NCI-H1105 (cell line): ENCODE results near the gene ST3GAL3.

Experiments
- DNase-seq: peaks from one replicate; lab custom pipeline; 2025; lab: John Stamatoyannopoulos, UW

ST3GAL3 gene

GRCh38 chr1:43938892-43939587 is 231.7 kb downstream of the ST3GAL3 start:
- DNase-seq = no peak

GRCh38 chr1:43942411-43942810 is 235.1 kb downstream of the ST3GAL3 start:
- DNase-seq = no peak

DNA sequence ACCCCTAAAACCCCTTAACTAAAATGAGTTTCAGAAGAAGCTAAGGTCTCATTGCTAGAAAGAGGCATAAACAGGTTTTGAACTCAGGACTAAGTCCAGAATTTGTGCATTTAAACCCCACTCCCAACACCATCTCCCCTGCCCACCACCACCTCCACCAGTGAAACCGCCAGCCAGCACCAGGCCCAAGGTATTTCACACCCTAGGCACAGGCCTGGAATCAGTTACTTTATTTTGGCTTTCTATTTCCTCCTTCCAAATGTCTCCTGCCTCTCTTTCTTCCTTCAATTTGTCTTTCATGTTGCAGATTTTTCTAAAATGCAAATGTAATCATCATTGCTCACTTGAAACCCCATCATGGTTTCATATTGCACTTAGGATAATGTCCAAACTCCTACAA is 237.5 kb downstream of the ST3GAL3 start:
- DNase-seq = no peak

- no peak for DNase-seq
These were observed 238.4 kb downstream of the ST3GAL3 start for GRCh38 chr1:43945674-43946235.

DNA sequence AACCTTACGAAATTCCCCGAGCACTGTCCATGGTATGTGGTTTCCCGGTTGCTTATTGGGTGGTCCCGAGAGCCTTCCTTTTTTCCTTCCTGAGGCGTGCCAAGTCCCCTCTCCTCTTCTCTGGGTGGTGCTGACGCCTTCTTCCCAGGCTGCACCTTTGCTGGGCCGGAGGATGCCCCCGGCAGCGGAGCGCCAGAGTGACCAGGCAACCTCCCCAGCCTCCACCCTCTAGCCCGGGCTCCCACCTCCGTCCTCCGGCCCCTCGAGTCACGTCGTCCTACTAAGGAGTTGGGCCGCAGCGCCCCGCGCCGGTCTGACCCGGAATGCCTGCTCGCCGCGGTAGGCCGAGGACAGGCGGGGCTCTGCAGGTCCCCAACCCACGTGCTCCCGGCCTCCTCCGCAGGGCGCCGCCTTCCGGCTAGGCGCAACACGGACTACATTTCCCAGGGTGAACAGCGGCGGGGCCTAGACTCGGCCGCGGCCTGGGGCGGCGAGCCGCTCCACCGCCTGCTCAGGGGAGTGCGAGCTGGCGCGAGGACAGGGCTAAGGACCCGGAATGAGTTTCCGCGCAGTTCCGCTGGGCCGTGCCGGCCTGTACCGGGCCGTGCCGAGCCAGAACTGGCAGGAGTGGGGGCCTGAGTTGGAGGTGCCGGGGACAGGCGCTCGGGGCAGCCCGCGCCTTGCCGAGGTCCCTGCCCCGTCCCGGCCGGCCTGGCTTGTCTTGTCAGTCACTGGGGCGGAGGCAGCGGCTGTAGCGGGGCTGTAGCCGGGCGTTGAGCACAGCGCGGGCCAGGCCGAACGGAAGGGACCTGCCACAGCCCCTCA is 239.1 kb downstream of the ST3GAL3 start, which contains the start of gene IPO13:
TSS of gene IPO13 (plus strand) at position 715 of the 825 bp plus-strand sequence. CDS start 651 bp downstream, outside the sequence.
- peak; percentile 93 for DNase-seq

- no peak for DNase-seq
These were observed 239.9 kb downstream of the ST3GAL3 start for GRCh38 chr1:43947061-43947873.

DNA sequence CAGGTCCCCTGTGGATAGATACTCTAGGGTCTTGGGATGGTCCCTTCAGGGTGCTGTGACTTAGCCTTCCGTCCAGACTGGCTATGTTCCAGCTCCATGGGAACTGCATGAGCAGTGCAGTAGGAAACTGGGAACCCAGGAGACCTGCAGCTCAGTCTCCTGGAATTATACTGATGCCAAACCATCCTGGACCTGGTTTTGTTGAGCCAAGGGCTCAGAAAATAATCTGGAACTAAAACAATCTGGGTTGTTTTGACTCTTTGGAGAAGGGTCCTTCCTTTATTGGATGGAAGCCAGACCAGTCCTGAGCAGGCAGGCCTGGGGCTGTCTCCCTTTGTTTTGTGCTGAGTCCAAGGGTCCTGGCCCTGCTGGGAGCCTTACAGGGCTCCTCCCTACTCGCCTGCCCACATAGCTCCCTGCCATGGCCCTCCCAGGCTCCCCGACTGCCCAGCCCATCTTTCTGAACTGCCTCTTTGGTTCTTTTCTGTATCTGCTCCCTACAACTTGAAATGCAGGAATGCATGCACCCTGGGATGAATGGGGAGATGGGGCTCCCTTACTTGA is 240.6 kb downstream of the ST3GAL3 start:
- DNase-seq = no peak

DNA sequence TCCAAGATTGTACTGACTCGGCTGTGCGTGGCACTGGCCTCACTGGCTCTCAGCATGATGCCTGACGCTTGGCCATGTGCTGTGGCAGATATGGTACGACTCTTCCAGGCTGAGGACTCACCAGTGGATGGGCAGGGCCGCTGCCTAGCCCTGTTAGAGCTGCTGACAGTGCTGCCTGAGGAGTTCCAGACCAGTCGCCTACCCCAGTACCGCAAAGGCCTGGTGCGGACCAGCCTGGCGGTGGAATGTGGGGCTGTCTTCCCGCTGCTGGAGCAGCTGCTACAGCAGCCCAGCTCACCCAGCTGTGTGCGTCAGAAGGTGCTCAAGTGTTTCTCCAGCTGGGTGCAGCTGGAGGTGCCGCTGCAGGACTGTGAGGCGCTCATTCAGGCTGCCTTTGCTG is 242.3 kb downstream of the ST3GAL3 start:
- DNase-seq = no peak

DNA sequence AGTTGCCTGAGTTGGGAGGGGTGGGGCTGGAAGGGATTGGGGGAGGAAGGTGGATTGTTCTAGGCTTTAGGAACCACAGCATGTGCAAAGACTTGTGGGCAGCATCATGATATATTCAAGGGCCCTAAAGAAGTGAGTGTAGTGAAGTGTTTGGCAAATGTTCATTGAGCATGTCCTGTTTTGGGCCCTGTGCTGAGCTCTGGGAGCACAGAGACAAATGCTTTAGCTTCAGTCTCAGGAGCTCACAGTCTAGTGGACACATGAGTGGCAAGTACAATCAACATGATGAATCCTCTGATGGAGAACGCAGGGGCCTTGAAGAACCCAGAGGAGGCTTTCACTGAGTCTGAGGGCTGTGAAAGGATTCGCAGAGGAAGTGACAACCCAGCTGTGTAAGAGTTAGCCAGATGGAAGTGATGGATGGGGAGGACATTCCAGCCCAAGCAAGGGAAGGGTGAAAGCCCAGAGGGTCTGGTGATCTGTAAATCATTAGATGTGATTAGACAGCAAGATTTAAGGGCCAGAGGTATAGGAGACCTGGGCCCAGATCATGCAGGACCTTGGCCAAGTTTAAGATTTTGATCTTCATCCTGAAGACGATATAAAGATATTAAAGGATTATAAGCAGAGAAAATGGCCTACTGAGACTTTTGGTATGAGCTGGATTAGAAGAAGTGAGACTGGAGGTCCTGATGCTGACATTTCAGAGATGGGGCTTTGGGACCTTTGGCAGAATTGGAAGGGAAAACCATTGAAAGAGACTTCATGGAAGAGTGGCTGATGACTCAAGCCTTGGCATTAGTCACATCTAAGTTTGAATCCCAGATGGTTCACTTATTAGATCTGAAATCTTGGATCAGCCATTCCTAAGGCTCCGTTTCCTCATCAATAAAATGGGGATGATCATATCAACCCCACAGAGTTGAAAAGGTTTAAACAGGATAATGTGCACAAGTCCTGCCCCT is 244.0 kb downstream of the ST3GAL3 start:
- no peak for DNase-seq

GRCh38 chr1:43952731-43953346 is 245.5 kb downstream of the ST3GAL3 start:
- peak; percentile 97 for DNase-seq

DNA sequence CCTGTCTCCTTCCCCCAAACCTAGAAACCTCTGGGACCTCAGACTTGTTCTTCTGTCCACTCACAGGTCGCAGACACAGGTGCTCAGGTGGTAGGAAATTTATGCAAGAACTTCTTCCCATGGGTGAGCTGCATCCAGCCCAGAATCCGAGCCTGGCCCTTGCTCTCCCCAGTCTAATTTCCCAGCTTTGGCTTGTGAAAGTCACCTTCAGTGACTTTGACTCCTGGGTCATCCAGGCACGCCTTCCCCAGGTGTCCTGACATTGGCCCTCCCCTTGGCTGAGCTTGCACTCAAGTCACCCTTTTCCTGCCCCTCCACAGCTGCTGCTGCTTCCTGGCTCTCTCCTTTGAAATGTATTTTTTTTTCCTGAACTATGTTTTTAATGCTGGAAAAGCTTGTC is 246.0 kb downstream of the ST3GAL3 start:
- DNase-seq = no peak

- DNase-seq = no peak
These were observed 246.7 kb downstream of the ST3GAL3 start for GRCh38 chr1:43954036-43954435.

DNA sequence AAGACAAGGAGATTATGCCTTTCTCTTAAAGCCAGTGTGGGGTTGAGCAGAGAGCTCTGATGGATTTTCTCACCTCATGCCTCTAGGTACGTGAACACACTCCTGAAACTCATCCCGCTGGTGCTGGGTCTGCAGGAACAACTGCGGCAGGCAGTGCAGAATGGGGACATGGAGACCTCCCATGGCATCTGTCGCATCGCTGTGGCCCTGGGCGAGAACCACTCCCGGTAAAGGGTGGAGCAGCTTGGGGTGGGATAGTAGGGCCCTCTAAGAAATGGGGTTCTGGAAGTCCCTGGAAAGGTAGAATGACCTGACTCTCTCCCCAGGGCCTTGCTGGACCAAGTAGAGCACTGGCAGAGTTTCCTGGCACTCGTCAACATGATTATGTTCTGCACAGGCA is 248.9 kb downstream of the ST3GAL3 start:
- no peak for DNase-seq

DNA sequence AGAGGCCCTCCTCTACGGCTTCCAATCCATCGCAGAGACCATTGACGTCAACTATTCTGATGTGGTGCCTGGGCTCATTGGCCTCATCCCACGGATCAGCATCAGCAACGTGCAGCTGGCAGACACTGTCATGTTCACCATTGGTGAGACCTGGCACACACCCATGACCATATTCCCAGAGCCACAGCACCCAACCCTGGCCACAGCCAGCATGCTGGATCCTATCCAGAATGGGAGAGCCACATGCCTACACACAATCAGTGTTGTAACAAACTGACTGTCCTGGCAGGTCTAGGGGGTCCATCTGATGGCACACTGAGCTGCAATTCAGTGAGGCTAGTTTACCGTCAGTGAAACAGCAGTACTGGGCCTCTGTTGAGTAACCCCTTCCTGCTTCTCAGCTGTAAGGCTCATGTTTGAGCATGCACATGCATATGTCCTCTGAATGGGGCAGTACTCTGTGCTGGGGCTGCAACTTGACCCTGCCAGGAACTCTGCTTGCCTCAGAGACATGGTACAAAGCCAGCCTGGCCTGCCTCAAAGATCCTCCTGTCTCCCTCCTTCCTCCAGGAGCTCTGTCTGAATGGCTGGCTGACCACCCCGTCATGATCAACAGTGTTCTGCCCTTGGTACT is 250.2 kb downstream of the ST3GAL3 start:
- DNase-seq = no peak

DNA sequence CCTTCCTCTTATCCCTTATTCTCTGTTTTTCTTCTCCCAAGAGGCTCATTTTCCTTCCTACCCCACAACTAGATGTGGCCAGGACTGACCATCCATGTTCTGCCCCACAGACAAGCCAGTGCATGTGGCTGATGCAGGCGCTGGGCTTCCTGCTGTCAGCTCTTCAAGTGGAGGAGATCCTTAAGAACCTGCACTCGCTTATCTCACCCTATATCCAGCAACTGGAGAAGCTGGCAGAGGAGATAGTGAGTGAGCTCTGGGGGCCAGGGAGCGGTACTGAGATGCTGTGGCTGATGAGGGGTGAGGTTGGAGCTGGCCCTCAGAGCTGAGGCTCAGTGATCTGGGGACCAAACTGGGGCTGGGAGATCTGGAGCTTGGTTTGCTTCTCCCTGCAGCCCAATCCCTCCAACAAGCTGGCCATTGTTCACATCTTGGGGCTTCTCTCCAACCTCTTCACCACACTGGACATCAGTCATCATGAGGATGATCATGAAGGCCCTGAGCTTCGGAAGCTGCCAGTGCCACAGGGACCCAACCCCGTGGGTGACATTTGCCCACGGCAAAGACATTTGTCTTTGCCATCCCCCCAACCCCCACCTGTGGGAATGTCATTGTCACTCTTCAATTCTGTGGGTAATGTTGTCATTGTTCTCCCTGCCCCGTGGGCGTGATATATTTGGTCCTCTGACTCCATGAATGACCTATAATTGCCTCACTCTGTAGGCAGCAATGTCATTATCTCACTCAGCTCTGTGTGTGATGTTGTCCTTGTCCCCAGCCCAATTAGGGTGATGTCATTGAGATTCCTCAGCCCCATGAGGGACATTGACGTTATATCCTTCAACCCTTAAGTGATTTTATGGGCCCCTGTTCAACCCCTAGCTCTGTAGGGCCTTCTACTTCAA is 251.3 kb downstream of the ST3GAL3 start:
- no peak for DNase-seq

GRCh38 chr1:43960798-43961197 is 253.5 kb downstream of the ST3GAL3 start:
- no peak for DNase-seq

DNA sequence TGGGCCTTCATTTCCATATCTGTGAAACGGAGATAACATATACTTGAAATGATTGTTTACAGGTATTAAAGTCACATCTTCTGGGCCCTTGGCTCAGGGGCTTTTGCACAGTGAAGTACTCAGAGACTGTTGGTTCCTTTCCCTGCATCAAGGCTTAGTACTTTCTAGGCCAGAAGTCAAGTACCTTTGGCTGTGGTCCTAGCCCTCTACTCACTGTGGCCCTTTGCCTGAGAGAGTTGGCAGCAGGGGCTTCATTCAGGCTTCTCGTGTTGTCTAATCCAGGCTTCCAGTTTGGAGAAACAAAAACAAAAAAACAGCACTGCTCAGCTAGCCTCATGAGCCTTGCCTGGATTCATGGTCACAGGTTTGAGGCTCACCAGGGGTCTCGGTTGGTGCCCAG is 254.4 kb downstream of the ST3GAL3 start:
- no peak for DNase-seq

- DNase-seq = no peak
These were observed 255.0 kb downstream of the ST3GAL3 start for GRCh38 chr1:43962324-43962723.

GRCh38 chr1:43963006-43963405 is 255.7 kb downstream of the ST3GAL3 start:
- DNase-seq = no peak
